Cerebellar nuclear complex (tissue), 1 donor: Measurements from ENCODE around the gene PPIF.

Experiments
- DNase-seq, 2 experiments: peaks; one replicate each; lab custom pipeline; 2025; lab: John Stamatoyannopoulos, UW

PPIF gene

GRCh38 chr10:79387466-79387973 is 40.3 kb downstream of the PPIF start:
- no peak for DNase-seq

GRCh38 chr10:79387974-79388850 is 40.9 kb downstream of the PPIF start:
- no peak for DNase-seq

- no peak for DNase-seq
Observed at GRCh38 chr10:79390057-79390456, 42.8 kb downstream of the PPIF start.

- no peak for DNase-seq
Observed at GRCh38 chr10:79390551-79391229, 43.4 kb downstream of the PPIF start.

GRCh38 chr10:79391231-79392019 is 44.2 kb downstream of the PPIF start:
- no peak for DNase-seq

GRCh38 chr10:79392020-79392398 is 44.7 kb downstream of the PPIF start:
- DNase-seq: no peak

GRCh38 chr10:79392506-79393176 is 45.4 kb downstream of the PPIF start:
- DNase-seq: no peak

- no peak for DNase-seq
Observed at GRCh38 chr10:79393221-79393923, 46.1 kb downstream of the PPIF start.

GRCh38 chr10:79393924-79394610 is 46.8 kb downstream of the PPIF start:
- no peak for DNase-seq

- DNase-seq: no peak
Observed at GRCh38 chr10:79394664-79395063, 47.4 kb downstream of the PPIF start.

GRCh38 chr10:79396520-79396919 is 49.3 kb downstream of the PPIF start:
- DNase-seq: no peak

GRCh38 chr10:79397051-79397450 is 49.8 kb downstream of the PPIF start:
- no peak for DNase-seq

GRCh38 chr10:79397575-79398303 is 50.5 kb downstream of the PPIF start:
- no peak for DNase-seq

GRCh38 chr10:79398642-79399041 is 51.4 kb downstream of the PPIF start:
- DNase-seq: no peak

- no peak for DNase-seq
Observed at GRCh38 chr10:79399223-79399831, 52.1 kb downstream of the PPIF start.

- DNase-seq: no peak
Observed at GRCh38 chr10:79400146-79401004, 53.1 kb downstream of the PPIF start.

- DNase-seq: no peak
Observed at GRCh38 chr10:79401015-79401921, 54.0 kb downstream of the PPIF start.

- DNase-seq: no peak
Observed at GRCh38 chr10:79402625-79402946, 55.3 kb downstream of the PPIF start.
